Naive B cell (primary cell): Measurements from ENCODE around the gene RARA. TPM values are rescaled to one million over a fixed set of nuclear protein-coding genes. Genes with fewer than 3 reads are reported as not detected.

ENCODE experiments used
- ATAC-seq, 2 donors: fragments of 150-1000 bp; cut with Tn5 transposase; 2 replicates each; pipeline ENCODE4 v1.10.0; 2021; ENCODE audit warnings: low read depth in 2 of 2, mild to moderate bottlenecking in 2 of 2, moderate library complexity in 2 of 2
- DNase-seq: peaks from one replicate; pipeline ENCODE4 v3.0.0; 2022
- H3K27ac Mint-ChIP-seq, 6 donors: one replicate each; pipeline ENCODE4 v1.8.0; 2020 to 2022; ENCODE audit warnings: mild to moderate bottlenecking in 6 of 6, mixed read lengths in 6 of 6, moderate library complexity in 5 of 6, inconsistent platforms in 2 of 6
- H3K27me3 Mint-ChIP-seq, 3 donors: one replicate each; pipeline ENCODE4 v1.8.0; 2021 to 2022; ENCODE audit warnings: mixed read lengths in 3 of 3, mild to moderate bottlenecking in 1 of 3
- H3K36me3 Mint-ChIP-seq, 2 donors: one replicate each; pipeline ENCODE4 v1.8.0; 2020 to 2022; ENCODE audit warnings: mixed read lengths in 2 of 2, inconsistent platforms in 1 of 2, mild to moderate bottlenecking in 1 of 2
- H3K4me1 Mint-ChIP-seq, 3 donors: one replicate each; pipeline ENCODE4 v1.8.0; 2020 to 2022; ENCODE audit warnings: mixed read lengths in 3 of 3, inconsistent platforms in 1 of 3, mild to moderate bottlenecking in 1 of 3, moderate library complexity in 1 of 3
- H3K4me3 Mint-ChIP-seq, 8 donors: one replicate each; pipeline ENCODE4 v1.8.0; 2020 to 2022; ENCODE audit warnings: mild to moderate bottlenecking in 8 of 8, mixed read lengths in 8 of 8, moderate library complexity in 8 of 8, inconsistent platforms in 2 of 8
- H3K9me3 Mint-ChIP-seq, 7 donors: one replicate each; pipeline ENCODE4 v1.8.0; 2020 to 2022; ENCODE audit warnings: mixed read lengths in 7 of 7, mild to moderate bottlenecking in 5 of 7, inconsistent platforms in 2 of 7, moderate library complexity in 1 of 7
- polyA plus RNA-seq, 6 donors: library from polyadenylated mRNA; unstranded; fragments of 300-500 nt; fragmentation: Illumina TruSeq; gene quantifications; one replicate each; pipeline ENCODE4 v1.2.3, GENCODE V29; 2021; ENCODE audit warnings: low read depth in 6 of 6

The RARA gene
- polyA plus RNA-seq, 6 donors from 2014 or later: 3.1 to 12.6 (median 7.8) TPM

GRCh38 chr17:40331743-40332641 is 23.0 kb downstream of the RARA start:
- Mint-ChIP-seq H3K27ac (peak overlapping the region in 5 of 6 donors; percentile 72 to 100 (median 92)), H3K4me1 (peaks cover 58 to 78% (median 77%) of the 10 kb centered on the region in 3 donors), H3K9me3 (no peaks in the 10 kb centered on the region), H3K4me3 (peak overlapping the region in 4 of 8 donors; percentile 37 to 78 (median 52)), H3K36me3 (peaks cover 0 to 4% of the 10 kb centered on the region in 2 donors), H3K27me3 (no peaks in the 10 kb centered on the region)
- DNase-seq (no peak), ATAC-seq (no peak)

- peak overlapping the region in 7 of 8 donors; percentile 9 to 86 (median 64) for H3K4me3 Mint-ChIP-seq
- no peaks in the 10 kb centered on the region for H3K27me3 Mint-ChIP-seq
- H3K27ac Mint-ChIP-seq: peak overlapping the region in 3 of 6 donors; percentile 80 to 93 (median 89)
- no peak for DNase-seq
- ATAC-seq: no peak
- peaks cover 49 to 79% (median 72%) of the 10 kb centered on the region in 3 donors for H3K4me1 Mint-ChIP-seq
- no peaks in the 10 kb centered on the region for H3K9me3 Mint-ChIP-seq
- H3K36me3 Mint-ChIP-seq: peaks cover 0 to 4% of the 10 kb centered on the region in 2 donors
Measured at GRCh38 chr17:40333781-40334448, 24.9 kb downstream of the RARA start.

GRCh38 chr17:40335620-40336019 is 26.6 kb downstream of the RARA start:
- no peak for ATAC-seq
- no peak overlapping the region for H3K4me3 Mint-ChIP-seq
- H3K27ac Mint-ChIP-seq: peak overlapping the region in 2 of 6 donors; percentile 64 to 89
- H3K36me3 Mint-ChIP-seq: peaks cover 4 to 13% of the 10 kb centered on the region in 2 donors
- no peak for DNase-seq
- no peaks in the 10 kb centered on the region for H3K9me3 Mint-ChIP-seq
- H3K4me1 Mint-ChIP-seq: peaks cover 53 to 79% (median 73%) of the 10 kb centered on the region in 3 donors
- H3K27me3 Mint-ChIP-seq: no peaks in the 10 kb centered on the region

- Mint-ChIP-seq H3K27me3 (no peaks in the 10 kb centered on the region), H3K27ac (peak overlapping the region in 2 of 6 donors; percentile 60 to 79), H3K4me3 (peak overlapping the region in 1 of 8 donors; percentile 22), H3K9me3 (no peaks in the 10 kb centered on the region), H3K36me3 (peaks cover 4 to 13% of the 10 kb centered on the region in 2 donors), H3K4me1 (peaks cover 48 to 73% (median 67%) of the 10 kb centered on the region in 3 donors)
- ATAC-seq (no peak), DNase-seq (no peak)
Measured at GRCh38 chr17:40337351-40337750, 28.4 kb downstream of the RARA start.

GRCh38 chr17:40338058-40338457 is 29.1 kb downstream of the RARA start:
- ATAC-seq (no peak), DNase-seq (no peak)
- Mint-ChIP-seq H3K27me3 (no peaks in the 10 kb centered on the region), H3K36me3 (peaks cover 0 to 13% of the 10 kb centered on the region in 2 donors), H3K27ac (peak overlapping the region in 4 of 6 donors; percentile 60 to 79 (median 66)), H3K4me3 (peak overlapping the region in 1 of 8 donors; percentile 20), H3K4me1 (peaks cover 46 to 72% (median 67%) of the 10 kb centered on the region in 3 donors), H3K9me3 (no peaks in the 10 kb centered on the region)

GRCh38 chr17:40338941-40339649 is 30.1 kb downstream of the RARA start:
- DNase-seq (no peak), ATAC-seq (no peak)
- Mint-ChIP-seq H3K36me3 (peaks cover 0 to 13% of the 10 kb centered on the region in 2 donors), H3K9me3 (no peaks in the 10 kb centered on the region), H3K4me1 (peaks cover 53 to 72% (median 67%) of the 10 kb centered on the region in 3 donors), H3K4me3 (peak overlapping the region in 6 of 8 donors; percentile 50 to 92 (median 72)), H3K27me3 (no peaks in the 10 kb centered on the region), H3K27ac (peak overlapping the region; percentile 67 to 99 (median 94))

- Mint-ChIP-seq H3K36me3 (peaks cover 0 to 13% of the 10 kb centered on the region in 2 donors), H3K4me3 (peak overlapping the region in 6 of 8 donors; percentile 62 to 92 (median 91)), H3K9me3 (no peaks in the 10 kb centered on the region), H3K4me1 (peaks cover 54 to 71% (median 68%) of the 10 kb centered on the region in 3 donors), H3K27me3 (no peaks in the 10 kb centered on the region), H3K27ac (peak overlapping the region; percentile 87 to 99 (median 98))
- ATAC-seq (no peak), DNase-seq (no peak)
Measured at GRCh38 chr17:40340327-40340726, 31.3 kb downstream of the RARA start.

GRCh38 chr17:40340880-40341807 is 32.2 kb downstream of the RARA start:
- Mint-ChIP-seq H3K27me3 (no peaks in the 10 kb centered on the region), H3K9me3 (no peaks in the 10 kb centered on the region), H3K27ac (peak overlapping the region; percentile 87 to 99 (median 98)), H3K4me1 (peaks cover 62 to 76% (median 71%) of the 10 kb centered on the region in 3 donors), H3K36me3 (peaks cover 0 to 13% of the 10 kb centered on the region in 2 donors), H3K4me3 (peak overlapping the region; percentile 78 to 92 (median 91))
- peak; percentile 95 for DNase-seq
- ATAC-seq: peak; percentile 78 to 80

- H3K27ac Mint-ChIP-seq: peak overlapping the region; percentile 80 to 99 (median 98)
- ATAC-seq (peak; percentile 10 to 13), DNase-seq (peak; percentile 57)
- peaks cover 0 to 13% of the 10 kb centered on the region in 2 donors for H3K36me3 Mint-ChIP-seq
- peak overlapping the region; percentile 85 to 94 (median 91) for H3K4me3 Mint-ChIP-seq
- H3K4me1 Mint-ChIP-seq: peaks cover 70 to 84% (median 79%) of the 10 kb centered on the region in 3 donors
- no peaks in the 10 kb centered on the region for H3K27me3 Mint-ChIP-seq
- H3K9me3 Mint-ChIP-seq: no peaks in the 10 kb centered on the region
Measured at GRCh38 chr17:40341808-40342503, 33.0 kb downstream of the RARA start.

GRCh38 chr17:40342504-40343218 is 33.7 kb downstream of the RARA start:
- Mint-ChIP-seq H3K9me3 (no peaks in the 10 kb centered on the region), H3K4me1 (peaks cover 76 to 87% (median 80%) of the 10 kb centered on the region in 3 donors), H3K4me3 (peak overlapping the region; percentile 85 to 94 (median 90)), H3K27me3 (no peaks in the 10 kb centered on the region), H3K36me3 (peaks cover 0 to 13% of the 10 kb centered on the region in 2 donors), H3K27ac (peak overlapping the region; percentile 98 to 99 (median 98))
- DNase-seq (no peak), ATAC-seq (no peak)
